Erythroblast (primary cell): ENCODE measurements around the gene CCNF.

Source experiments
- GATA1 ChIP-seq: IDR thresholded peaks from 2 replicates; pipeline ENCODE4 v1.6.1; 2011; ENCODE audit warnings: low read depth, mild to moderate bottlenecking, control low read depth, low read length, moderate library complexity
- POLR2A ChIP-seq: IDR thresholded peaks from 2 replicates; pipeline ENCODE4 v1.6.1; 2011; ENCODE audit warnings: mild to moderate bottlenecking, low read length

DNA sequence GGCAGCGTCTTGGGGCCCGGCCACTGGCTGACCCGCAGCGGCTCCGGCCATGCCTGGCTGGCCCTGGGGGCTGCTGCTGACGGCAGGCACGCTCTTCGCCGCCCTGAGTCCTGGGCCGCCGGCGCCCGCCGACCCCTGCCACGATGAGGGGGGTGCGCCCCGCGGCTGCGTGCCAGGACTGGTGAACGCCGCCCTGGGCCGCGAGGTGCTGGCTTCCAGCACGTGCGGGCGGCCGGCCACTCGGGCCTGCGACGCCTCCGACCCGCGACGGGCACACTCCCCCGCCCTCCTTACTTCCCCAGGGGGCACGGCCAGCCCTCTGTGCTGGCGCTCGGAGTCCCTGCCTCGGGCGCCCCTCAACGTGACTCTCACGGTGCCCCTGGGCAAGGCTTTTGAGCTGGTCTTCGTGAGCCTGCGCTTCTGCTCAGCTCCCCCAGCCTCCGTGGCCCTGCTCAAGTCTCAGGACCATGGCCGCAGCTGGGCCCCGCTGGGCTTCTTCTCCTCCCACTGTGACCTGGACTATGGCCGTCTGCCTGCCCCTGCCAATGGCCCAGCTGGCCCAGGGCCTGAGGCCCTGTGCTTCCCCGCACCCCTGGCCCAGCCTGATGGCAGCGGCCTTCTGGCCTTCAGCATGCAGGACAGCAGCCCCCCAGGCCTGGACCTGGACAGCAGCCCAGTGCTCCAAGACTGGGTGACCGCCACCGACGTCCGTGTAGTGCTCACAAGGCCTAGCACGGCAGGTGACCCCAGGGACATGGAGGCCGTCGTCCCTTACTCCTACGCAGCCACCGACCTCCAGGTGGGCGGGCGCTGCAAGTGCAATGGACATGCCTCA, 42.6 kb downstream of the CCNF start:
- TF ChIP-seq POLR2A (peak; percentile 31), GATA1 (no peak)
